Liver (tissue), 9 donors: ENCODE results near the gene OSMR. TPM values are rescaled to one million over a fixed set of nuclear protein-coding genes. Genes with fewer than 3 reads are reported as not detected.

ENCODE experiments used
- DNase-seq: peaks from one replicate; pipeline ENCODE4 v3.0.0-alpha.2; 2017; ENCODE audit warnings: low spot score
- H3K27ac ChIP-seq, 2 donors: one replicate each; pipeline ENCODE4 v1.7.0; 2013; ENCODE audit warnings: inconsistent platforms in 2 of 2, low read length in 2 of 2, control low read depth in 1 of 2, low read depth in 1 of 2, mild to moderate bottlenecking in 1 of 2
- H3K27me3 ChIP-seq, 4 donors: one replicate each; pipeline versions ENCODE4 v1.6.1 to v1.7.0; 2013; ENCODE audit warnings: low read length in 3 of 4, inconsistent platforms in 1 of 4, mild to moderate bottlenecking in 1 of 4, moderate library complexity in 1 of 4; ENCODE audit not compliant: control insufficient read depth in 4 of 4, insufficient read depth in 4 of 4
- H3K36me3 ChIP-seq, 4 donors: one replicate each; pipeline versions ENCODE4 v1.6.1 to v1.7.0; 2013; ENCODE audit warnings: low read length in 3 of 4, mild to moderate bottlenecking in 3 of 4, low read depth in 1 of 4, moderate library complexity in 1 of 4; ENCODE audit not compliant: control insufficient read depth in 4 of 4, insufficient read depth in 3 of 4
- H3K4me1 ChIP-seq, 4 donors: one replicate each; pipeline versions ENCODE4 v1.6.1 to v1.7.0; 2013; ENCODE audit warnings: low read length in 3 of 4, mild to moderate bottlenecking in 3 of 4, moderate library complexity in 1 of 4; ENCODE audit not compliant: control insufficient read depth in 4 of 4, insufficient read depth in 4 of 4
- H3K4me3 ChIP-seq, 3 donors: one replicate each; pipeline versions ENCODE4 v1.6.1 to v1.7.0; 2013; ENCODE audit warnings: low read length in 3 of 3, control low read depth in 1 of 3, low read depth in 1 of 3, mild to moderate bottlenecking in 1 of 3
- H3K9ac ChIP-seq, 2 donors: one replicate each; pipeline ENCODE4 v1.7.0; 2013; ENCODE audit warnings: low read length in 2 of 2, mild to moderate bottlenecking in 2 of 2, moderate library complexity in 2 of 2, control low read depth in 1 of 2, low read depth in 1 of 2
- H3K9me3 ChIP-seq, 4 donors: one replicate each; pipeline versions ENCODE4 v1.6.1 to v1.7.0; 2013; ENCODE audit warnings: low read length in 3 of 4; ENCODE audit not compliant: control insufficient read depth in 4 of 4
- ATF3 ChIP-seq: IDR thresholded peaks from 2 replicates; pipeline ENCODE4 v1.6.1; 2016; ENCODE audit warnings: antibody characterized with exemption
- FOXA1 ChIP-seq: IDR thresholded peaks from 2 replicates; pipeline ENCODE4 v1.6.1; 2016; ENCODE audit warnings: antibody characterized with exemption
- FOXA2 ChIP-seq: IDR thresholded peaks from 2 replicates; pipeline ENCODE4 v1.6.1; 2016; ENCODE audit warnings: antibody characterized with exemption
- HNF4G ChIP-seq: IDR thresholded peaks from 2 replicates; pipeline ENCODE4 v1.6.1; 2016; ENCODE audit warnings: antibody characterized with exemption
- NR2F2 ChIP-seq: IDR thresholded peaks from 2 replicates; pipeline ENCODE4 v1.6.1; 2016; ENCODE audit warnings: antibody characterized with exemption
- RAD21 ChIP-seq, 2 donors: IDR thresholded peaks; 2 replicates each; pipeline ENCODE4 v1.6.1; 2016; ENCODE audit warnings: antibody characterized with exemption in 2 of 2, mild to moderate bottlenecking in 2 of 2
- RXRA ChIP-seq, 2 donors: IDR thresholded peaks; 2 replicates each; pipeline ENCODE4 v1.6.1; 2017 to 2018; ENCODE audit warnings: antibody characterized with exemption in 2 of 2, mild to moderate bottlenecking in 1 of 2
- SP1 ChIP-seq: IDR thresholded peaks from 2 replicates; pipeline ENCODE4 v1.6.1; 2018; ENCODE audit warnings: antibody characterized with exemption, mild to moderate bottlenecking
- TAF1 ChIP-seq: conservative IDR thresholded peaks from 2 replicates; pipeline ENCODE4 v1.6.1; 2016; ENCODE audit warnings: antibody characterized with exemption, mild to moderate bottlenecking
- YY1 ChIP-seq: IDR thresholded peaks from 2 replicates; pipeline ENCODE4 v1.6.1; 2016; ENCODE audit warnings: antibody characterized with exemption, mild to moderate bottlenecking
- WGBS: extraction: QIAGEN DNeasy Blood & Tissue Kit; methylation state at CpG from one replicate; pipeline ENCODE4 v1.1.7; 2013; 5-methylcytosine and 5-hydroxymethylcytosine counted together
- polyA plus RNA-seq, 2 donors: library from polyadenylated mRNA; stranded (reverse) in 1 of 2; unstranded in 1 of 2; fragments of 200-250 nt in 1 of 2; fragments of >200 nt in 1 of 2; fragmentation: Nextera tagmentation in 1 of 2; extraction: Ambion mirVana in 1 of 2; gene quantifications; one replicate each; pipeline versions ENCODE4 v1.2.1 to v1.2.3, GENCODE V29; 2013 to 2015
- total RNA-seq, 2 donors: library from RNA; depleted of rRNA; stranded (reverse); fragments of >200 nt; gene quantifications; one replicate each; pipeline ENCODE4 v1.2.3, GENCODE V29; 2014
- TF ChIP-seq, protein P1 (sequence below): IDR thresholded peaks from 2 replicates; pipeline ENCODE4 v1.6.1; 2016; ENCODE audit warnings: antibody characterized with exemption
- TF ChIP-seq, protein P2 (sequence below): fragments of 150-350 bp; IDR thresholded peaks from 2 replicates; pipeline ENCODE4 v1.5.1; 2017; ENCODE audit warnings: improper control_type of control experiment, low read depth, low read length; ENCODE audit not compliant: missing input control
- donor health status: healthy.
- donor health status: healthy.
- donor health status: healthy.
- donor health status: healthy.
- donor health status: healthy.

The OSMR gene
- total and polyA plus RNA-seq, 4 donors = 4.3 to 34.5 (median 11.7) TPM

GRCh38 chr5:38832810-38833209 lies 13.0 kb upstream of the OSMR start:
- H3K9ac ChIP-seq = no peak overlapping the region
- H3K36me3 ChIP-seq = no peaks in the 10 kb centered on the region
- H3K27ac ChIP-seq = no peak overlapping the region
- H3K4me1 ChIP-seq = peaks cover 0 to 5% (median 0%) of the 10 kb centered on the region in 4 donors
- WGBS = 85% methylated on average over 4 of the region's 4 CpGs
- no peak overlapping the region for H3K4me3 ChIP-seq
- no peak for TF ChIP-seq HNF4G
- TF ChIP-seq RXRA (IDR thresholded peaks at IDR 0.05) = no peak
- no peak for TF ChIP-seq FOXA2
- no peaks in the 10 kb centered on the region for H3K27me3 ChIP-seq
- DNase-seq = no peak
- H3K9me3 ChIP-seq = no peaks in the 10 kb centered on the region

DNA sequence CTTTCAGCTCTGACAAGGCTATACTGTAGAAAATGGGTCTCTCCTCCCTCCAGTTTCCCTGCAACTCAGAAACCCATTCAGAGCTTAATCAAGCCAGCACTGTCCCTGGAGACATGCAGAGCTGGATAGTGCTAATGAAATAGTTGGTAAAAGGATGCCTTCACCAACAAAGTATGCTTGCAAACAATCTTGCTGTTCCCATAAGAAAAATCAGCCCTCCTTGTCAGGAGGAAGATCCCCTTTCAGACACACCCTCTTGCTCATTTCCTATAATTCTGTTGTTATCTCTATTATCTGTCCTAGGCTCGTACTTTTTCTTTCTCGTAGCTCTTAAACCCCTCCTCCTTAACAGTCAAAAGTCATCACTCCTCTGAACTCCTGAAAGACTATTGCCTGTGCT lies 9.9 kb upstream of the OSMR start:
- DNase-seq = no peak
- peaks cover 0 to under 1% (median 0%) of the 10 kb centered on the region in 4 donors for H3K4me1 ChIP-seq
- TF ChIP-seq, protein P1, sequence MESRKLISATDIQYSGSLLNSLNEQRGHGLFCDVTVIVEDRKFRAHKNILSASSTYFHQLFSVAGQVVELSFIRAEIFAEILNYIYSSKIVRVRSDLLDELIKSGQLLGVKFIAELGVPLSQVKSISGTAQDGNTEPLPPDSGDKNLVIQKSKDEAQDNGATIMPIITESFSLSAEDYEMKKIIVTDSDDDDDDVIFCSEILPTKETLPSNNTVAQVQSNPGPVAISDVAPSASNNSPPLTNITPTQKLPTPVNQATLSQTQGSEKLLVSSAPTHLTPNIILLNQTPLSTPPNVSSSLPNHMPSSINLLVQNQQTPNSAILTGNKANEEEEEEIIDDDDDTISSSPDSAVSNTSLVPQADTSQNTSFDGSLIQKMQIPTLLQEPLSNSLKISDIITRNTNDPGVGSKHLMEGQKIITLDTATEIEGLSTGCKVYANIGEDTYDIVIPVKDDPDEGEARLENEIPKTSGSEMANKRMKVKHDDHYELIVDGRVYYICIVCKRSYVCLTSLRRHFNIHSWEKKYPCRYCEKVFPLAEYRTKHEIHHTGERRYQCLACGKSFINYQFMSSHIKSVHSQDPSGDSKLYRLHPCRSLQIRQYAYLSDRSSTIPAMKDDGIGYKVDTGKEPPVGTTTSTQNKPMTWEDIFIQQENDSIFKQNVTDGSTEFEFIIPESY = no peak
- TF ChIP-seq RXRA (IDR thresholded peaks at IDR 0.05) = no peak
- no peak for TF ChIP-seq TAF1
- TF ChIP-seq FOXA2 = no peak
- TF ChIP-seq FOXA1 = no peak
- no peaks in the 10 kb centered on the region for H3K27me3 ChIP-seq
- no peak overlapping the region for H3K9ac ChIP-seq
- no peak overlapping the region for H3K27ac ChIP-seq
- H3K9me3 ChIP-seq = no peaks in the 10 kb centered on the region
- no peaks in the 10 kb centered on the region for H3K36me3 ChIP-seq
- 58% methylated on average over 2 of the region's 2 CpGs for WGBS
- H3K4me3 ChIP-seq = no peak overlapping the region

- no peak overlapping the region for H3K9ac ChIP-seq
- no peak overlapping the region for H3K4me3 ChIP-seq
- H3K27ac ChIP-seq = no peak overlapping the region
- no peaks in the 10 kb centered on the region for H3K36me3 ChIP-seq
- no peaks in the 10 kb centered on the region for H3K27me3 ChIP-seq
- no peak for TF ChIP-seq RAD21 (IDR thresholded peaks at IDR 0.05)
- TF ChIP-seq SP1 = no peak
- TF ChIP-seq ATF3 = no peak
- TF ChIP-seq FOXA1 = no peak
- TF ChIP-seq YY1 = no peak
- TF ChIP-seq, protein P2, sequence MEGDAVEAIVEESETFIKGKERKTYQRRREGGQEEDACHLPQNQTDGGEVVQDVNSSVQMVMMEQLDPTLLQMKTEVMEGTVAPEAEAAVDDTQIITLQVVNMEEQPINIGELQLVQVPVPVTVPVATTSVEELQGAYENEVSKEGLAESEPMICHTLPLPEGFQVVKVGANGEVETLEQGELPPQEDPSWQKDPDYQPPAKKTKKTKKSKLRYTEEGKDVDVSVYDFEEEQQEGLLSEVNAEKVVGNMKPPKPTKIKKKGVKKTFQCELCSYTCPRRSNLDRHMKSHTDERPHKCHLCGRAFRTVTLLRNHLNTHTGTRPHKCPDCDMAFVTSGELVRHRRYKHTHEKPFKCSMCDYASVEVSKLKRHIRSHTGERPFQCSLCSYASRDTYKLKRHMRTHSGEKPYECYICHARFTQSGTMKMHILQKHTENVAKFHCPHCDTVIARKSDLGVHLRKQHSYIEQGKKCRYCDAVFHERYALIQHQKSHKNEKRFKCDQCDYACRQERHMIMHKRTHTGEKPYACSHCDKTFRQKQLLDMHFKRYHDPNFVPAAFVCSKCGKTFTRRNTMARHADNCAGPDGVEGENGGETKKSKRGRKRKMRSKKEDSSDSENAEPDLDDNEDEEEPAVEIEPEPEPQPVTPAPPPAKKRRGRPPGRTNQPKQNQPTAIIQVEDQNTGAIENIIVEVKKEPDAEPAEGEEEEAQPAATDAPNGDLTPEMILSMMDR = no peak
- TF ChIP-seq NR2F2 = no peak
- 91% methylated on average over 2 of the region's 2 CpGs for WGBS
- no peaks in the 10 kb centered on the region for H3K9me3 ChIP-seq
- no peaks in the 10 kb centered on the region for H3K4me1 ChIP-seq
- no peak for DNase-seq
These were observed 8.4 kb upstream of the OSMR start for GRCh38 chr5:38837416-38837815.
